ENCODE results near the gene EIF3K.

The EIF3K gene

GRCh38 chr19:38650911-38651584, 32.1 kb downstream of the EIF3K start:
- DNase-seq: no peak

GRCh38 chr19:38653028-38653571, 34.1 kb downstream of the EIF3K start:
- DNase-seq: peak; percentile 33

GRCh38 chr19:38654628-38655055, 35.7 kb downstream of the EIF3K start:
- DNase-seq: peak; percentile 27

DNA sequence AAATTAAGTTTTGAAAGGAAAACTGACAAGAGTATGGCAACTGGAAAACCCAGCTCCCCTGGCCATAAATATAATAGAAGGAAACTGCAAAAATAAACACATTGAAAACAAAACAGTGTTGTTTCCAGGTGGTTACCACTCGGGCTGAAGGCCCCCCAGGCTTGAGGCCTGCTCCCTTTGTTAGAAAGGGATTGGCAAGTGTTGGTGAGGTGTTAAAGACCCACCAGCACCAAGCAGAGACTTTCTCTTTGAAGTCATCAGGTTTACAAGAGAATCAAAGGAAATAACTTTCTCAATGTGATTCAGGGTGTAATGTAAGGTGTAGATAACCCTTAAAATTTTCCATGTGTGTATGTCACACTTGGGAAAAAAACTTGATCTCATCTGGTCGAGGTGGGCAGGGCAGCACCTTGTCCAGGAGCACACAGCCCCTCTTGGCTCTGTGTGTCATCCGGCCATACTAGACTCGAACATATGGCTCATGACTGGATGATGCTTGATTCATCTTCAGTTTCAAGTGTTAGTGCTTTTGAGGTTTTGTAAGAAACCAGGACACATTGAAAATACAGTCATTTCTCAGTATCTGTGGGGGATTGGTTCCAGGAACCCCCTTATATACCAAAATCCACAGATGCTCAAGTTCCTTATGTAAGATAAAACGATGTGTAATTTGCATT, 36.3 kb downstream of the EIF3K start:
- DNase-seq: no peak

DNA sequence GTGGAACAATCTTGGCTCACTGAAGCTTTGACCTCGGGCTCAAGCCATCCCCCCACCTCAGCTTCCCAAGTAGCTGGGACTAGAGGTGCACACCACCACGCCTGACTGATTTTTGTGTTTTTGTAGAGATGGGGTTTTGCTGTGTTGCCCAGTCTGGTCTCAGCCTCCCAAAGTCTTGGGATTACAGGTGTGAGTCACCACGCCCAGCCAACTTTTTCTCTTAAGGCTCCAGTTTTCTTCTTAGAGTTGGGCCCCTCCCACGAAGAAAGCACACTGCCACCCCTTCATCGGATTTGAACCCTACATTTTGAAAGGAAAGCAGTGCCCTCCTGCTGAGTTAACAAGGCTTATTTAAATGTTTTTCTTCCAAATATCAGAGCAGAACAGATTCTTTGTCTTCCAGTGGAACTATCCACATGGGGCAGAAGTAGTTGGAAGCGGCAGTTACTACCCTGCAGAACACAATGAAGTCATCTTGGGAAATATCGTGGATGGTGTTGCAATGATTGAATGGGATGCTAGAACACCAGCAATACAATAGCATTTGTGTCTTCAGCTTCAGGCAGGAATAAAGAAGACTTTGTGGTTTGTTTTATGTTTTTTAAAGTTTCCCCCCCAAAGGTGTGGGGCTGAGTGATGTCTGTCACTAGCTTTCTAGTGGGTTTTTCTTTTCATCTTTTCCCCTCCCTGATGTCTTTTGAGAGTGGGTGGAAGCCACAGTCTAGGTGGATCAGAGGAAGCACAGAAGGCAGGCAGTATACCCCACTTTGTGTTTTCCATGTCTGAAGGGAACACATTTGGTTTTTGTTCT, 37.4 kb downstream of the EIF3K start:
- DNase-seq: peak; percentile 25

- DNase-seq: peak; percentile 60
Measured at GRCh38 chr19:38657633-38658222, 38.7 kb downstream of the EIF3K start.

- DNase-seq: peak; percentile 85
Measured at GRCh38 chr19:38658462-38659306, 39.7 kb downstream of the EIF3K start.

DNA sequence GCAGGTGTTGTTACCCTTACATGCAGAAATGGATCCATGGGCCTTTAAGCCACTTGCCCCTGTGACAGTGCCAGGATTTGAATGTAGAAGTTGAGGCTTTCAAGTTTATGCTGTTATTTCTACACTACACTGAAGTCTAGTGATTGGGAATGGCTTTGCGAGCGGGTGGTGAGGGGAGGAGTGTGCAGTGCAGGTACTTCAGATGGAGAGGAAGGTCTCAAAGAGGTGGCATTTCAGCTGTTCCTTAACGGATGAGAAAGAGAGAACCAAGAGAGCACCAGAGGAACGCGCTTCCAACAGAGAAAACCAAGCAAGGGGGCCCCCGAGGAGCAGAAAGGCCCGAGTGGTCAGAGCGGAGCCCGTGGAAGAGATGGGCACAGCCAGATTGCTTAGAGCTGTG, 41.7 kb downstream of the EIF3K start:
- no peak for DNase-seq

DNA sequence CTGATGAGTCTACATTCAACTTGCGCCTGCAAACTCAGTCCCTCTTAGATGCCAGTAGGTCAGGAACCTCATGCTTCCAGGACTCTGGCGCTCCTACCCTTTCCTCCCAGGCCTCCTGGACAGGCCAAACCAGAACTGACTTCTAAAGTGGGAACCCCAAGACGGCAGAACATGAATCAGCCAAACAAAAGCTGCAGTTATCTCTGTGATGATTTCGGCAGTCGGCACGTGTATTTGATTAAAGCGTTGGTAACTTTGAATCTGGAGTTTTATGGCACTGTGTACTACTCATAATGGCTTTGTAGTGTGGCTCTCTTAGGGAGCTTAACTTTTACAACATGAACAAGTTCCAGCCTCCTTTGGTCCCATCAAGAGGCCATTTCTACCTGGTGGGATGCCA, 42.1 kb downstream of the EIF3K start:
- no peak for DNase-seq

DNA sequence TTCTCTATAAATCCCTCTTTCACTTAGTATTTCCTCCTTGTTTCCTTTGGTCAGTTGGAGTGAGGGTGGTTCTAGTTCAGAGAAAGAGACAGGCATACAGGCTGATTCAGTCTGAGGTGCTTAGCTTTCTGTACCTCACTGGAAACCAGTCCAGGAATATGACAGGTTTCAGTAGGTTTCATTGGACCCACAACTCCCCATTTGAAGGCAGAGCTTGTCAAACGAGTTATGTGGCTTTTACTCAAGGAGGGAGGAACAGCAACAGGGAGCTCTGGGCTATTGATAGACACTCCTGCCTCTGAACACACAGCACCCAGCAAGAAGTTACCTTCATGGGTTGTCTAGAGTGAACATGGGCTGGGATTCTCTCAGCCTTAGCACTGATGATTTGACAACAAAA, 43.0 kb downstream of the EIF3K start:
- peak; percentile 51 for DNase-seq

GRCh38 chr19:38662537-38663155, 43.7 kb downstream of the EIF3K start:
- DNase-seq: no peak

DNA sequence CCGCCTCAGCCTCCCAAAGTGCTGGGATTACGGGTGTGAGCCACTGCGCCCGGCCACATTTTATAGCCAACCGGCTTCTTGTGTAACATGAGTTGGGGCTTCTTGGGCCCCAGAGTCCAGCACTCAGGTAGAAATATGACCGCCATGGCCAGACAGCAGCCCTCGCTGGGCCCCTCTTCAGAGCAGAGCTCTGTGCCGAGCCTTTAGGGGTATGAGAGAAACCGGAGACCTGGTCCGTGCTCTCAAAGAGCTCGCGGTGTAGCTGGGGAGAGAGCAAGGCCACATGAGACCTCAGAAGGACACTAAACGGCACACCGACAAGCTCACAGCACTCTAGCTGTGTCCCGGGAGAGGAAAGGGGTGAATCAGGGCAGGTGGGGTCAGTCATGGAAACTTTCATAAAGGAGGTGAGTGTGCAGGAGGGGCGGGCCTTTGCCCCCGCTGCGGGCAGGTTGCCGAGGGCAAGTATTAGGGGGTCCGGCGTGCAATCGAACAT, 44.2 kb downstream of the EIF3K start:
- peak; percentile 16 for DNase-seq

- no peak for DNase-seq
Measured at GRCh38 chr19:38663957-38664502, 45.0 kb downstream of the EIF3K start.

- DNase-seq: no peak
Measured at GRCh38 chr19:38664503-38665211, 45.7 kb downstream of the EIF3K start.

DNA sequence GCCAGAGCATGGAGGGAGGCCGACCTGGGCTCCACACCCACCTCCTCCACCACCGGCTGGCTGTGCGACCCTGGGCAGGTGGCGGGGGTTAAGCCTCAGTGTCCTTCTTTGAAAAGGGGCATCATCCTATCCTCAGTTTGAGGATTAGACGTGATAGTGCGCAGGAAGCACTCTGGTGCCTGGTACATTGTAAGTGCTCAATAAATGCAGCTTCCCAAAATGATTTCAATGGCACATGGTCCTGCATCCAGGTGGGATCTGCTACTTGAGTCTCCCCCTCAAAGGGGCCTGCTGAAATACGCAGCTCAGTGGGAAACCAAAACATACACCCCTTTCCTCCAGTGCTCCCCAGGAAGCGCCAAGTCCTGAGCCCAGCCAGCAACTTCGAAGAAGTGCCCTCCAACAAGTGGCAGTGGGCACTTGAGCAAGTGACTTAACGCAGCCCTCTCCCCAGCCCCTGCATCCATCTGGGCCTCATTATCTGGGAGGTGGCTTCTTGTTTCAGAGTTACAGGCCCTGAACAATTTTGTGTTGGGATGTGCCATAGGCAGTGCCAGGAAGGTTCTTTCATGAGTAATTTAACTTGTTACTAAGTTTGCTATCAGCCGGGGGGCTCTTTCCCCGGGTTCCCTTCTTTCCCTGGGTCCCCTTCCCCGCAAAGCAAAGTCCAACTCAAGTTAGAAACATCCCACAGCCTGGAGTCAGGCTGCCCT, 46.4 kb downstream of the EIF3K start:
- no peak for DNase-seq

GRCh38 chr19:38665950-38666662, 47.1 kb downstream of the EIF3K start:
- DNase-seq: peak; percentile 76

DNA sequence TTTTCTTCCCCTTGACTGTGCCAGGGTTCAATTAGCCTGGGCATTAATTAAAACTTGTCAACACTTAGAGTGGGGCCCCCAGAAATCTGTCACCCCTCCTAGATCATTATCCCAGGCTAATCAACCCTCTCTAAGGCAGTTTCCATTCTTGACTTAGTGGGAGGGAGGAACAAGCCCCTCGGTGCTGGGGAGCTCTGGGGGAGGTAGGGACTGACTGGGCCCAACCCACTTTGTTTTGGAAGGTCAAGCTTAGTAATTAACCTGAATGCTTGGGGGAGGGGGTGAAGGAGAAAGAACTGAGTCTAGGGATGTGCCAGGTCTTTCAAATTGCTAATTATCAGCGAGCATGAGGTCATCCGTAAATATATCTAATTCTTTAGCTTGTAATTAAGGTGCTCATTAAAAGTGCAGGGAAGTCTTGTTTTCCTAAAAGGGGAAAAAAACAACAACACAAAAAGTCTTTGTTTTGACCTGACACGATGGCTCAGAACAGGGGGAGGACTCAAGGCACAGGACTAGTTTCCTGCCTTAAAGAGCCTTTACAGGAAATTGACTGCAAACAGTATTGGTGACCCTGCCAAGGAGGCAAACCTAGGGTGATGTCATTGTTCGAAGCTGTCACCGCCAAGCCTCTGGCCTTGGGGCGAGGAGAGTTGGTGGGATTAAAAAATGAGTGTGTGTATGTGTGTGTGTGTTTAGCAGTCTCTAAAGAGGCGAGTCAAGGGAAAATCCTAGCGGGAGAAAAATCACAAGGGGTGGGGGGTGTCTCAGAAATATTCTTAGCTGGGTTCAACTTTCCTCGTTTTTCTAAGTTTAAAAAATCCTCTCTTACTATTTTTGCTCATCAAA, 47.9 kb downstream of the EIF3K start:
- DNase-seq: peak; percentile 88

GRCh38 chr19:38667661-38668171, 48.7 kb downstream of the EIF3K start:
- peak; percentile 53 for DNase-seq
